Forelimb muscle (tissue), 1 donor: ENCODE data around the gene CELA2A. TPM values are rescaled to one million over a fixed set of nuclear protein-coding genes. Genes with fewer than 3 reads are reported as not detected.
"Not testable (repeated sequence)": the region's sequence is repeated elsewhere in the genome, so short reads cannot be mapped to it uniquely, and the experiment has no call there.

Experiments used
- DNase-seq: peaks from one replicate; pipeline ENCODE4 v3.0.0-alpha.2; 2013; ENCODE audit warnings: low read depth
- polyA plus RNA-seq: library from polyadenylated mRNA; unstranded; fragments of 120-200 nt; gene quantifications from one replicate; pipeline ENCODE4 v1.2.1, GENCODE V29; 2013; ENCODE audit not compliant: insufficient read length

The CELA2A gene
- polyA plus RNA-seq, 1 donor, result 0.35 TPM

- no peak for DNase-seq
These were observed 11.6 kb downstream of the CELA2A start for GRCh38 chr1:15468145-15468544.

GRCh38 chr1:15469361-15469760 lies 12.8 kb downstream of the CELA2A start:
- no peak for DNase-seq

GRCh38 chr1:15469821-15470448 lies 13.4 kb downstream of the CELA2A start:
- DNase-seq, result not testable (repeated sequence)

DNA sequence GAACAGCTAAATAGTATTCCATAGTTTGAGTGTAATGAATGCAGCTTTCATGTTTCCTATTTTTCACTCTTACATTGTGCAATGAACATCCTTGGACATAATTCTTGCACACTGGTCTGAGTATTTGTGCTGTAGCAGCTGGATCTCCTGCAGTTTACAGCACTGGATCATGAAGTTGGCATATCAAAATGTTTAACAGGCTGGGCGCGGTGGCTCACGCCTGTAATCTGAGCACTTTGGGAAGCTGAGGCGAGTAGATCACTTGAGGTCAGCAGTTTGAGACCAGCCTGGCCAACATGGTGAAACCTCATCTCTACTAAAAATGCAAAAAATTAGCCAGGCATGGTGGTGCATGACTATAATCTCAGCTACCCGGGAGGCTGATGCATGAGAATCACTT lies 14.5 kb downstream of the CELA2A start:
- DNase-seq, result not testable (repeated sequence)

DNA sequence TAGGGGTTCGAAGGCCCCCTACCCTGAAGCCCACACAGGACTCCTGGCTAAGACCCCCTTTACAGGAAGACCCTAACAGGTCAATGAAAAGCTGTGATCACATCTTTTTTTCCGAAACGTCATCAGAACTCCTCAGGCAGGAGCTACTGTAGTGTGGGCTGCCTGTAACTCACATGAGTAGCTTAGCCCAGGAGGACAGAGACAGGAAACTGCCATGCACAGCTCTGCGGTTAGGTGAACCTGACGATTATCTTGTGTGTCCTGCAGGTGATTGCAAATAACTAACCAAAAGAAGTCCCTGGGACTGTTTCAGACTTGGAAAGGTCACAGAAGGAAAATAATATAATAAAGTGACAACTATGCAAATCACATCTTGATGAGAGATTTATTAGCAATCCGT lies 15.2 kb downstream of the CELA2A start:
- not testable (repeated sequence) for DNase-seq

GRCh38 chr1:15472587-15472986 lies 16.1 kb downstream of the CELA2A start:
- DNase-seq, result no peak

DNA sequence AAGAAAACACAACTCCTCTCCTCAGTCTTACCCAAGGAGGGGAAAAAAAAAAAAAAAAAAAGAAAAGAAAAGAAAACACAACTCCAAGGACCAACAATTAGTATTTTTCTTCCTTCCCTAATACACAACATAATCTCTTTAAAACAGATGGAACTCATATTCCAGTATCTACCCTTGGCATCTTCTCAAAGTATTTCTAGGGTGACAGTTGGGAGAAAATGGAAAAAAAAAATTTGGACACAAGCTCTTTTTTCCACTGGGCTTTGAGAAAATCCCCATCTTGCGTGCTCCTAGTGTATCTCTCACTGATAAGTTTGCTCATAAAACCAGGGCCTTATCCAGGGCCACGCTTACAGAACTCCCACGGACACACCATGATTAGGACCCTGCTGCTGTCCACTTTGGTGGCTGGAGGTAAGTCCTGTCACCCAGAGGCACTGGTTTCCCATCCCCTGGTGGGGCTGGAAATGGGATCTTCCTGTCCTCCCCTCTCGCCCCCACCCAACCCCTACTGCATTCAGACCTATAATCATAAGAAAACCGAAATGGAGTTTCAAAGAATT lies 19.3 kb downstream of the CELA2A start, which contains the start of gene CELA2B:
Gene CELA2B (plus strand): TSS at position 353 of the 563 bp plus-strand sequence. CDS start 22 bp downstream, at position 375.
- DNase-seq, result no peak

DNA sequence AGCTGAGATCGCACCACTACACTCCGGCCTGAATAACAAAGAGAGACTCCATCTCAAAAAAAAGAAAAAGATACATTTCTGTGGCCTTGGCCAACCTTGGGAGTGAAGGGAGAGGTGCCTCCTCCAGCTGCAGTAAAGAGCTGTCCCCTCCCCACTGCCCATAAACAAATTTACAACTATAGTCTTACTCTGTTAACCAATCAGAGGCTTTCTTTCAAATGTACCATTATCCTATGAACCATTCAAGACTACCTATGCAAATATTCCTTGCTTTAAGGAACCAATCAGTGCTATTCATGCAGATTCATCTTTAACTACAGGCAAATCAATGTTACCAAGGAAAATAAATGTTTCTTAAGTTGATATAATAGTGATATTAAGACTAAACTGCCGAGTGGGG lies 20.4 kb downstream of the CELA2A start:
- no peak for DNase-seq

DNA sequence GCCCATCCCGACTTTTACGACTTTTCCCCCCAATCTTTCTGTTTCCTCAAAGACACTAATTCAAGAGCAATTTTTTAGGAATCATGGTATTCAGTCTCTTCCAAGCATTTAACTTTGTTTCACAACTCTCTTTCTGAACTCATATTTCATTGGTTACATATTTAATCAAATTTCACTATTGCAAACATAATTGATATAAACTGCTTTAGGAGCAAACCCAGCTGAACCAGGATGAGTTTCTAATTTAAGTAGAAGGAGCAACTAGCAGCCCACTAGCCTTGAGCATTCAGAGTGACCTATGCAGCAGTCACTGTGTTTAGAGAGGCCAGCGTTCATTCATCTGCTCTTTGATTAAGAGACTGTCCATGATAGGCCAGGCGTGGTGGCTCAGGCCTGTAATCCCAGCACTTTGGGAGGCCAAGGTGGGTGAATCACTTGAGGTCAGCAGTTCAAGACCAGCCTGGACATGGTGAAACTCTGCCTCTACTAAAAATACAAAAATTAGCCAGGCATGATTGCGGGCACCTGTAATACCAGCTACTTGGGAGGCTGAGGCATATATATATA lies 21.2 kb downstream of the CELA2A start:
- DNase-seq, result no peak

- no peak for DNase-seq
These were observed 23.3 kb downstream of the CELA2A start for GRCh38 chr1:15479654-15480347.

- DNase-seq, result not testable (repeated sequence)
These were observed 25.9 kb downstream of the CELA2A start for GRCh38 chr1:15482455-15482854.

- DNase-seq, result not testable (repeated sequence)
These were observed 26.5 kb downstream of the CELA2A start for GRCh38 chr1:15482983-15483543.

- DNase-seq, result no peak
These were observed 27.4 kb downstream of the CELA2A start for GRCh38 chr1:15483971-15484370.

DNA sequence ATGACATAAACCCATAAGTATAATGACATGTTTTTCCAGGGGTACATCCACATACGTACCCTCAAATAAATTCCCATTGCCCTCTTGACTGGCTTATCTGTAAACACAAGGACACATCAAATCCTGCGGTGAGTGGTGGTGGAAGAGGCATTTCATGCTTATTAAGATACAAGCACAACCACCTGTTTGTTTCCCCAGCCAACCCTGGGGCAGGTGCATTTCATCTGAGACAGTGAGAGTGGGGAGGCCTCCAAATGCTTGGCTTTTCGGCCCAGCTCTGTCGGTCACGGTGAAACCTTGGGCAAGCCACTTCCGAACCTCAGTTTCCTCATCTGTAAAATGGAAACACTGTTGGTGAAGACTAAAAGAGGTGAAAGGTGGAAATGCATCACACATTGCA lies 27.9 kb downstream of the CELA2A start:
- DNase-seq, result not testable (repeated sequence)

- no peak for DNase-seq
These were observed 29.1 kb downstream of the CELA2A start for GRCh38 chr1:15485636-15486035.

- not testable (repeated sequence) for DNase-seq
These were observed 30.5 kb downstream of the CELA2A start for GRCh38 chr1:15486844-15487610.

- no peak for DNase-seq
These were observed 31.8 kb downstream of the CELA2A start for GRCh38 chr1:15488371-15488770.

GRCh38 chr1:15489052-15489736 lies 32.7 kb downstream of the CELA2A start:
- DNase-seq, result no peak

DNA sequence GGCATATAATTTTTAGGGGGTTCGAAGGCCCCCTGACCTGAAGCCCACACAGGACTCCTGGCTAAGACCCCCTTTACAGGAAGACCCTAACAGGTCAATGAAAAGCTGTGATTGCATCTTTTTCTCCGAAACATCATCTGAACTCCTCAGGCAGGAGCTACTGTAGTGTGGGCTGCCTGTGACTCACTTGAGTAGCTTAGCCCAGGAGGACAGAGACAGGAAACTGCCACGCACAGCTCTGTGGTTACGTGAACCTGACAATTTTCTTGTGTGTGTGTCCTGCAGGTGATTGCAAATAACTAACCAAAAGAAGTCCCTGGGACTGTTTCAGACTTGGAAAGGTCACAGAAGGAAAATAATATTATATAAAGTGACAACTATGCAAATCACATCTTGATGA lies 34.5 kb downstream of the CELA2A start:
- not testable (repeated sequence) for DNase-seq

- DNase-seq, result no peak
These were observed 36.1 kb downstream of the CELA2A start for GRCh38 chr1:15492596-15492995.

DNA sequence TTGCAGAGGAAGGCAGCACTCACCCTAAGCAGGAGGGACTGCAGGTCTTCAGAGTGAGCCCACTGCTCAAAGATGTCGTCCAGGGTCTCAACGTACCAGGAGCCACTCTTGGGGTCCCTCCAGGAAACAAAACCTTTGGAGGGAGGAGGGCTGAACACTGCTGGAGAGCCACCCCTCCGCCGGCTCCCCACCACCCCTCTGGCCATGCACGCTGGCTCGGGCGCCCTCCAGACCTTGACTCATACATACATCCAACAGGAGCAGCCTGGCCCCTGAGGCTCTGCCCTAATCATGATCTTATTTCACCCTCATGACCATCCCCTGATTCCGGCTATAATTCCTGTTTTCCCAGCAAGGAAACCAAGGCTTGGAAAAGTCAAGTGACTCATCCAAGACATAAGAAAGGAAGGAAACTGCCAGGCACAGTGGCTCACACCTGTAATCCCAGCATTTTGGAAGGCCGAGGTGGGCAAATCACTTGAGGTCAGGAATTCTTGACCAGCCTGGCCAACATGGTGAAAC lies 37.4 kb downstream of the CELA2A start:
- no peak for DNase-seq
